ENCODE results near the gene LRRC23.
"Not testable (repeated sequence)": the region's sequence is repeated elsewhere in the genome, so short reads cannot be mapped to it uniquely, and the experiment has no call there.

GRCh38 chr12:6870304-6870703 is 34.3 kb upstream of the LRRC23 start:
- not testable (repeated sequence) for TF ChIP-seq CTCF, POLR2A (IDR thresholded peaks at IDR 0.05)

All from Peyer's patch (tissue), 4 donors.